Fibroblast of the aortic adventitia (primary cell): ENCODE data around the gene CDC42BPB. TPM values are rescaled to one million over a fixed set of nuclear protein-coding genes. Genes with fewer than 3 reads are reported as not detected.
A peak's percentile ranks its signal among the peaks of the same experiment; 100 is the strongest.

Experiments used
- DNase-seq: peaks from one replicate; pipeline ENCODE4 v3.0.0-alpha.2; 2010; ENCODE audit warnings: low read depth
- H3K4me3 ChIP-seq: 2 replicates; pipeline ENCODE4 v1.5.1; 2011; ENCODE audit warnings: low read depth, mild to moderate bottlenecking, control low read depth, low read length, moderate library complexity
- CTCF ChIP-seq: IDR thresholded peaks from 2 replicates; pipeline ENCODE4 v1.5.1; 2011; ENCODE audit warnings: mild to moderate bottlenecking, low read length, control low read depth, inconsistent platforms; ENCODE audit not compliant: insufficient read depth
- total RNA-seq: library from RNA; depleted of rRNA; stranded (reverse); fragments of >200 nt; gene quantifications from 2 replicates; pipeline ENCODE4 v1.2.3, GENCODE V29; 2012; ENCODE audit warnings: low replicate concordance

Gene CDC42BPB
- total RNA-seq, 1 donor: 78.4 TPM

GRCh38 chr14:102933618-102934231 lies 123.6 kb downstream of the CDC42BPB start:
- DNase-seq: no peak
- H3K4me3 ChIP-seq: no peak overlapping the region
- TF ChIP-seq CTCF: no peak

- no peak for DNase-seq
- no peak for TF ChIP-seq CTCF
- no peak overlapping the region for H3K4me3 ChIP-seq
Observed at GRCh38 chr14:102932484-102933248, 124.7 kb downstream of the CDC42BPB start.

- no peak for TF ChIP-seq CTCF
- no peak for DNase-seq
- no peak overlapping the region for H3K4me3 ChIP-seq
Observed at GRCh38 chr14:102931580-102932285, 125.6 kb downstream of the CDC42BPB start.

- no peak for TF ChIP-seq CTCF
- H3K4me3 ChIP-seq: no peak overlapping the region
- DNase-seq: peak; percentile 5
Observed at GRCh38 chr14:102930753-102931579, 126.4 kb downstream of the CDC42BPB start.

- H3K4me3 ChIP-seq: no peak overlapping the region
- no peak for DNase-seq
- TF ChIP-seq CTCF: no peak
Observed at GRCh38 chr14:102930138-102930752, 127.1 kb downstream of the CDC42BPB start.
